ENCODE results near the gene UFL1.

Gene UFL1

GRCh38 chr6:96522465-96523009, 931 bp downstream of the UFL1 start:
- no peaks in the 10 kb centered on the region for H3K36me3 ChIP-seq (ENCODE audit: insufficient read depth, low read length)
- no peak for TF ChIP-seq CTCF (conservative IDR thresholded peaks at IDR 0.05; ENCODE audit: low read length)
- TF ChIP-seq EZH2phosphoT487 (IDR thresholded peaks at IDR 0.05; ENCODE audit: borderline replicate concordance): no peak
- H2AFZ ChIP-seq (ENCODE audit: low read length): peak overlapping the region; percentile 88
- H3K9me2 ChIP-seq (replicated peaks; ENCODE audit: low read depth, low read length): no peaks in the 10 kb centered on the region
- peaks cover 48% of the 10 kb centered on the region for H3K4me1 ChIP-seq (ENCODE audit: insufficient read depth, low read length, poor library complexity, severe bottlenecking)
- no peaks in the 10 kb centered on the region for H3K9me3 ChIP-seq (ENCODE audit: insufficient read depth, low read depth, low read length)
- H3K4me3 ChIP-seq (ENCODE audit: low read length, poor library complexity, severe bottlenecking): peak overlapping the region; percentile 93
- peaks cover 41% of the 10 kb centered on the region for H3K79me2 ChIP-seq (ENCODE audit: insufficient read depth, low read length)
- H3K4me2 ChIP-seq (ENCODE audit: low read depth, low read length, poor library complexity, severe bottlenecking): peak overlapping the region; percentile 69
- peaks cover 13% of the 10 kb centered on the region for H4K20me1 ChIP-seq (ENCODE audit: insufficient read depth, low read length, poor library complexity, severe bottlenecking)
- H3K27me3 ChIP-seq (ENCODE audit: insufficient read depth, low read length, poor library complexity, severe bottlenecking): no peaks in the 10 kb centered on the region
- H3K9ac ChIP-seq (ENCODE audit: low read depth, low read length, poor library complexity, severe bottlenecking): peak overlapping the region; percentile 93
- H3F3A ChIP-seq (ENCODE audit: low read depth): peaks cover 2% of the 10 kb centered on the region; the same call in 1 of the 2 replicates

GRCh38 chr6:96528193-96528592, 6.6 kb downstream of the UFL1 start:
- Histone ChIP-seq H3K27me3 (ENCODE audit: insufficient read depth, low read length, poor library complexity, severe bottlenecking) (no peaks in the 10 kb centered on the region), H2AFZ (ENCODE audit: low read length) (no peak overlapping the region), H3K9me2 (replicated peaks; ENCODE audit: low read depth, low read length) (no peaks in the 10 kb centered on the region), H3K4me2 (ENCODE audit: low read depth, low read length, poor library complexity, severe bottlenecking) (no peak overlapping the region), H3K9me3 (ENCODE audit: insufficient read depth, low read depth, low read length) (no peaks in the 10 kb centered on the region), H3K36me3 (ENCODE audit: insufficient read depth, low read length) (peaks cover 26% of the 10 kb centered on the region; the same call in 1 of the 2 replicates), H3K9ac (ENCODE audit: low read depth, low read length, poor library complexity, severe bottlenecking) (no peak overlapping the region), H3K4me3 (ENCODE audit: low read length, poor library complexity, severe bottlenecking) (no peak overlapping the region), H3F3A (ENCODE audit: low read depth) (no peaks in the 10 kb centered on the region), H4K20me1 (ENCODE audit: insufficient read depth, low read length, poor library complexity, severe bottlenecking) (peaks cover 13% of the 10 kb centered on the region), H3K79me2 (ENCODE audit: insufficient read depth, low read length) (peaks cover 18% of the 10 kb centered on the region), H3K4me1 (ENCODE audit: insufficient read depth, low read length, poor library complexity, severe bottlenecking) (peaks cover 44% of the 10 kb centered on the region)
- TF ChIP-seq CTCF (conservative IDR thresholded peaks at IDR 0.05; ENCODE audit: low read length) (no peak), EZH2phosphoT487 (IDR thresholded peaks at IDR 0.05; ENCODE audit: borderline replicate concordance) (no peak)

DNA sequence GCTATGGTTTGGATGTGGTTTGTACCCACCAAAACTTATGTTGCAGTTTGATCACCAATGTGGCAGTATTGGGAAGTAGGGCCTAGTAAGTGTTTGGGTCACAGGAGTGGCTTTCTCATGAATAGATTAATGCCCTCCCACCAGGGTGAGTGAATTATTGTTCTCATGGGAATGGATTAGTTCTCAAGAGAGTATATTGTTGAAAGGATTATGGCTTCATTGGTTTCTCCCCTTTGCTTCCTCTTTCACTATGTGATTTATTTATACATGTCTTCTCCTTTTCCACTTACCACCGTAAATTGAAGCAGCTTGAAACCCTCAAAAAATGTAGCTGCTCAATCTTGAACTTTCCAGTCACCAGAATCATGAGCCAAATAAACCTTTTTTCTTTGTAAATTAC, 10.8 kb downstream of the UFL1 start:
- Histone ChIP-seq H3K36me3 (ENCODE audit: insufficient read depth, low read length) (peaks cover 30% of the 10 kb centered on the region), H2AFZ (ENCODE audit: low read length) (no peak overlapping the region), H4K20me1 (ENCODE audit: insufficient read depth, low read length, poor library complexity, severe bottlenecking) (no peaks in the 10 kb centered on the region), H3K4me3 (ENCODE audit: low read length, poor library complexity, severe bottlenecking) (no peak overlapping the region), H3K9me2 (replicated peaks; ENCODE audit: low read depth, low read length) (no peaks in the 10 kb centered on the region), H3F3A (ENCODE audit: low read depth) (no peaks in the 10 kb centered on the region), H3K79me2 (ENCODE audit: insufficient read depth, low read length) (no peaks in the 10 kb centered on the region), H3K9me3 (ENCODE audit: insufficient read depth, low read depth, low read length) (no peaks in the 10 kb centered on the region), H3K27me3 (ENCODE audit: insufficient read depth, low read length, poor library complexity, severe bottlenecking) (no peaks in the 10 kb centered on the region), H3K4me2 (ENCODE audit: low read depth, low read length, poor library complexity, severe bottlenecking) (no peak overlapping the region), H3K4me1 (ENCODE audit: insufficient read depth, low read length, poor library complexity, severe bottlenecking) (peaks cover 11% of the 10 kb centered on the region), H3K9ac (ENCODE audit: low read depth, low read length, poor library complexity, severe bottlenecking) (no peak overlapping the region)
- TF ChIP-seq CTCF (conservative IDR thresholded peaks at IDR 0.05; ENCODE audit: low read length) (no peak), EZH2phosphoT487 (IDR thresholded peaks at IDR 0.05; ENCODE audit: borderline replicate concordance) (no peak)
